GM21390 (cell line): ENCODE measurements around the gene ZNF20.
A peak's percentile ranks its signal among the peaks of the same experiment; 100 is the strongest.

Source experiments
- ATAC-seq: cut with Tn5 transposase; IDR thresholded peaks from one replicate; pipeline ENCODE4 v1.9.1; 2021; ENCODE audit not compliant: unreplicated experiment

ZNF20 gene

DNA sequence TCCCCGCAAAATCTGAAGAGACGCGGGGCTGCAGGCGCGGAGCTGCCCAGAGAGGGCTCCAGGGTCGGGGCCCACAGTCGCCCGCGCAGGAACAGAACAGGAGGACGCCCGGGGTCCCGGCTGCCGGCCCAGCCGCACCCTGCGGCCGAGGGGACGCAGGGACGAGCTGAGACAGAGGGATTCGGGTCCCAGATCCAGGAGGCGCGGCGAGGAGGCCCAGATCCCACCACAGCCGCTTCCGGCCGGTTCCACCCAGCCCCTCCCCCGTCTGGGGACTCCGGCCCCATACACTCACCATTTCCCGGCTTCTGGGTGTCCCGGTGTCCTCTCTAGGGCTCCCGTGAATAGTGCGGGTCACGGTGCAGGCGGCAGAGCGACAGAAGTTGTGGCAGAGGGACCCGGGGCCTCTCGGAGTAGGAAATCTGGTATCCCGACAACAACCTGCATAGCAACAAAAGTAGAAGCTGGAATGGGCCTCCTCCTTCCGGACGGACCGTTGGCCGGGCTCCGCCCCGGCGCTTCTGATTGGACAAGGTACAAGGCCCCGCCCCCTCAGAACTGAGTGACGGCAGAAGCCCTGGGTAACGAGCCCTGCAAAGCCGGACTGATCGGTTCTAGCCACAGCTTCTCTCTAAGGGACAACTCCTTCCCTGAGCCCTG is at the start of gene ZNF20:
Gene ZNF20 (minus strand): TSS at position 466 of the 660 bp plus-strand sequence. CDS start 168 bp downstream, at position 298.
- ATAC-seq = peak; percentile 88

DNA sequence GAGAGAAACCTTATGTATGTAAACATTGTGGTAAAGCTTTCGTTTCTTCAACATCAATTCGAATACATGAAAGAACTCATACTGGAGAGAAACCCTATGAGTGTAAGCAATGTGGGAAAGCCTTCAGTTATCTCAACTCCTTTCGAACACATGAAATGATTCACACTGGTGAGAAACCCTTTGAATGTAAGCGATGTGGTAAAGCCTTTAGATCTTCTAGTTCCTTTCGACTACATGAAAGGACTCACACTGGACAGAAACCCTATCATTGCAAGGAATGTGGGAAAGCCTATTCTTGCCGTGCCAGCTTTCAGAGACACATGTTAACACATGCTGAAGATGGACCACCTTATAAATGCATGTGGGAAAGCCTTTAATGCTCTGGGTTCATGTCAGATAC is 47.5 kb upstream of the ZNF20 start:
- ATAC-seq = no peak

DNA sequence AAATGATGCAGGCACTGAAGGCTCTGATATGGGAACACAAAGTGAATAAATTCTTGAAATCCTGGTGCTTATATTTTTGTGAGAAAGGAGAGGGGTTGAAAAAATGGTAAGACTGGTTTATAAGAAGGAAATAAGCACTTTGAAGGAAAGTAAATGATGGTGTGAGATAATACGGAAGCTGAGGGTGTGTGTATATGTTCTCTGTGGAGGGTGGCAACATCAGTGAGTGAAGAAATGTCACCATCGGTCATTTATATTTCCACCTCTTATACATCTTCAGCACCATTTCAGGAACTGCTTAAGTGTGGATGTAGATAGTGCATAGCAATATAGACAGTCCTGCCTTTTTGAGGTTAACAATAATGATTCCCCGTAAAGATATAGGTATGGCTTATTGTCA is 40.2 kb upstream of the ZNF20 start:
- ATAC-seq = no peak

DNA sequence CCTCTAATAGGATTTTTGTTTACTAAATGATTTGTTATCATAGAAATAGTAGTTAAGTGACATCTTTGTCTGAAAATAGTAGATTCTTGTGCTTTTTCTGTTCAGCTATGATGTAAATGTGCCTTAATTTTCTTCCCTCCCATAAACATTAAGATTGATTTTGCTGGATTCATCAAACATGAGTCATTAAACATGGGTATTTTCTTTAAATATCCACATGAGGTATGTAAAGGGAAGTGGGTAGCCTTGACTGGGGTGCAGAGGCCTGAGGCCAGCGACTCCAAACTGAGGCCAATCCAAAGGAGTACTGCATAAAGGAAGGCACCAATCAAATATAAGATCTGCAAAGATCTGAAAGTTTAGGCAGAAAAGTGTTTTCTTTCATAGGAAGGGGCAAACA is 26.5 kb upstream of the ZNF20 start:
- ATAC-seq = no peak

DNA sequence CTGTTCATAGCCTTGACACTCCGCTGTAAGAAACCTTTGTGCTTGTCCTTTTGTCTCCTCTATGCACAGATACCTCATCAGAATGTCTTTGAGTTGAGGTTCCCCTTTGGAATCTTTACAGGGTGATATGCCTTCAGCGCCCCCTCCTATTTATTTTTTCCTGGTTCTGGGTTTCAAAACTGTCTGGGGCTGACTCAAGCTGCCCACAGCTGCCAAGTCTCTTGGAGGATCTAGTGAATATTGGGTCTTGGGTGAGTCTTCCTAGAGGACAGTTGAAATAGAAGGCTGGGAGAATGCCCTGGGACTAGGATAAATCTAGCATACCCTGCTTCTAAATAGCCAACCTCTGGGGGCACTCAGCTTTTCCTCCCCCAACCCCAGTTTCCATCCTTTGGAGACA is 23.7 kb upstream of the ZNF20 start:
- no peak for ATAC-seq

DNA sequence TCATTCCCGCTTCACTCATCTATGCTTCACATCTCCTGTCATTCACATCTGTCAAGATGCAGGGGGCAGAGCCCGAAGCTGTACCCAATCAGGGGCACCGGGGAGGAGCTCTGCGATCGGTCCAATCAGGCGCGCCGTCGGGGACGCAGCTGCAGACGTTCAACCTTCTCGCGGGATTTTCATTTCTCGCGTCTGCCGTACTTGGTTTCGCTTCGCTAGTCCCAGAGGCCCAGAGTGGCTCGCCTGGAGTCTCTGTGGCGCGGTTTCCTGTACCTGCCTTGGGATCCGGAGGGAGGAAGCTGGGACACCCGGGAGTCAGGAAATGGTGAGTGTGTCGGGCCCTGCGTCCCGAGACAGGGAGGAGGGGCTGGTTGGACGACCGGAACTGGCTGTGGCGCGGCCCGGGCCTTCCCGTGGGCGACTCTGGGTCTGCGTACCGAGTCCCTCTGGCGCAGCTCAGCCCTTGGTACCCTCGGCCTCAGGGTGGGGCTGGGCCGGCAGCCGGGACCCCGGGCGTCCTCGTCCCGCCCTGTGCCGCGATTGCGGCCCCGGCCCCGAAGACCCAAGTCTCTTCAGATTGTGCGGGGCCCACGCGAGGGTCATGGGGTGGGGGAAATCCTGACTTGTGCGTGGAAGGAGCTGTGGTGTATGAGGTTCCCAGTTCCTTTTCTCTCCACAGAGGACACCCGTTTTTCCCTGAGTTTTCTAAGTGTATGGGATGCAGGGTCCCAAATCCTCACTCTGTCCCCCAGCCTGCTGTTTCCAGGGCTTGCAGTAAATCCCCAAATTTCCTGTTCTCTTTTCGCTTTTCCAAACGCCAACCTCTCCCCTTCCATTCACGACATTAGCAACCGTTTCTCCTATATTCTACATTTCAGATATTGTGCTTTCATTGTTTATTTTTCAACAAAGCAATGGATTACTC is 23.0 kb upstream of the ZNF20 start, which contains the start of gene ZNF136:
Gene ZNF136 (plus strand): TSS at position 215 of the 925 bp plus-strand sequence. CDS start 108 bp downstream, at position 323.
- ATAC-seq = peak; percentile 91

DNA sequence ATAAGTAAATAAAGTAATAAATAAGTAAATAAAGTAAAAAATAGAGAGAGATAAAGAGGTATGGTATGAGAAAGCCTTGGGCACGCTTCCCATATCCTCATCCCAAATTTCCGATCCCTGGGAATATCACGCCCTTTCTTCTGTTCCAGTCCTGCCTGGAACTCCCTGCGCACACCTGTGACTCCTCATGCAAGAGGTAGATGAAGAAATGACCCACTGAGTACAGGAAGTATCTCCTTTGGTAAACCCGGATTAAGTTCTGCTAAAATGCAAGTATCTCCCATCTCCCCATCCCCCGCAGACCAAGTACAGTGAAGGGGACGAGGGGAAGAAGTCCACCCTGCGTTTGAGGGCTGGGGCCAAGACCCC is 22.3 kb upstream of the ZNF20 start:
- ATAC-seq = peak; percentile 21

DNA sequence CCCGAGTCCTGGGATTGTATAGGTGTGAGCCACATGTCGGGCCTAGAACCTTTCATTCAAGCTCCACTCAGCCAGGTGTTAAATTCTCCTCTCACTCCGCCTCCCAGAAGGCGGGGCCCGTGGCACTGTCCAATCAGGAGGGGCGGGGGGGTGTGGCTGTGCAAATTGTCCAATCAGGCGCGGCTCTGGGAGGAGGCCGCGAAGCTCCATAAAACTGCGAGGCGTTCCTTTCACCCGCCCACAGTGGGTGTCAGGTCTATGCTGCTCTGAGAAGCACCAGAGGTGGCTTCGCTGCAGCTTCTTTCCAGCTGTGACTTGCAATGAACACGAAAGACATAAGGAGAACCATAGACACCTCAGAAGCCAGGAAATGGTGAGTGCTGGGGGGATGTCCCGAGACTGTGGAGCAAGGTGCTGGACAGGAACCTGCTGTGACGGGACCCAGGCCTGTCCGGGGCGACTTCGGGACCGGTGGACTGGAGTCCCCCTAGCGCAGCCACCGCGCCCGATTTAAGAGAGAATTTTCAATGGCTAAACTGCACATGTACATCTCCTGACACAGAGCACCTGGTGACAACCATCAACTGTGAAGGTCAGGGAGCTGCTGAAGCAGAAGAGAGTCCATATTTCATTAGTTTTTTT is 19.7 kb upstream of the ZNF20 start:
- ATAC-seq = no peak

DNA sequence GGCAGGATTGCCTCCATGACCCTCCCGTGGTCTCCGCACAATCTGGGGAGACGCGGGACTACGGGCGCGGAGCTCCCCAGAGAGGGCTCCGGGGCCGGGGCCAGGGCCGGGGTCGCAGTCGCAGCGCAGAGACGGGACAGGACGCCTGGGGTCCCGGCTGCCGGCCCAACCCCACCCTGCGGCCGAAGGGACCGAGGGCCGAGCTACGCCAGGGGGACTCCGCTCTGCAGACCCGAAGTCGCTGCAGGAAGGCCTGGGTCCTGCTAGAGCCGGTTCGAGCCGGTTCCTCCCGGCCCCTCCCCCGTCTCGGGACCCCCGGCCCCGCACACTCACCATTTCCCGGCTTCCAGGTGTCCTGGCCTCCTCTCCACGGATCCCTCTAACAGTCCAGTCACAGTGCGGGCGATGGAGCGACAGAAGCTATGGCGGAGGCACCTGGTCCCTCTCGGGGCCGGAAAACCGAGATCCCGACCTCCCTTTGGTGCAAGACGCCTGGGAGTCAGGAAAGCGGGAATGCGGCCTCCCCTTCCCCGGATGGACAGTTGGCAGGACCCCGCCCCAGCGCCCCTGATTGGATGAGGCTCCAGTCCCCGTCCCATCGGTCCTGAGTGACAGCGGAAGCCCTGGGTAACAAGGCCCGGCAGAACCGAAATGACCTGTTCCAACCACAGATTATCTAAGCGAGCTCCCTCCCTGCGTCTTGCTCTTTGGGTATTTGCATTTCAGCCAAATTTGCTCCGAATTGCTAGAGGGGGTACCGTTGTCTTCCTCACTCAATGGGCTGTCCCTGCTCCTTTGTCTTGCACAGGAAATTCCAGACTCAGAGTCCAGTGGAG is 16.3 kb upstream of the ZNF20 start, which contains the start of gene ZNF625:
Gene ZNF625 (minus strand): TSS at position 512 of the 836 bp plus-strand sequence. CDS start 176 bp downstream, at position 336.
- peak; percentile 63 for ATAC-seq

DNA sequence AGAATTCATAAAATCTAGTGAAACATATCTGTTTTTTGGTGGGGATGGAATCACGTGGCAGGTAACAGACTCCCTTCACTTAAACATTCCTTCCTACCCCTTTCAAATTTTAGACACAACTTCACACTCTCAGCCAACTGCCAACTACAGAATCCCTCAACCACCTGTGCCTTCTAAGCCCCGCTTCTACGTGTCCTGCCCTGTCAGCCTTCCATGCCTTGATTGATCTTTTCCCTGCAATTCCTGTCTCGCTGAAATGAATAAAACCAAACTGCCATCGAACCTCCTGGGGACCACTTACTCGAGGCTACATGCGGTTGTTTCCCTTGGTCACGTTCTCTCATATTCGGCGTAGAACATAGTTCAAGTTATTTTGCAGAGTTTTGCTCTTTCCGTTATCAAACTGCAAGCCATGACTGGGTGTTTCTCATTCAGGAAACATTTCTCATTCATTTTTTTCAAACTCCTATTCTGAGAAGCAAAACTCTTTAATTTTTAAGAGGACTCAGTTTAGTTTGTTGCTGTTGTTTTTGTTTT is 15.2 kb upstream of the ZNF20 start:
- no peak for ATAC-seq

DNA sequence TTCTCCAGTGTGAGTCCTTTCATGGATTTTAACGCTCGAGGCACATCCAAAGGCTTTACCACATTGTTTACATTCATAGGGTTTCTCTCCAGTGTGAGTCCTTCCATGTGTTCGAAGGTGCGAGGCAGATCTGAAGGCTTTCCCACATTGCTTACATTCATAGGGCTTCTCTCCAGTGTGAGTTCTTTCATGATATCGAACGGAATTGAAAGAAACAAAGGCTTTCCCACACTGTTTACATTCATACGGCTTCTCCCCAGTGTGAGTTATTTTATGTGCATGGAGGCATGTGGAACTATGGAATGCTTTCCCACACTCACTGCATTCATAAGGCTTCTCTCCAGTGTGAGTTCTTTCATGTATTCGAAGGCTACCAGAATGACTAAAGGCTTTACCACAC is 5.2 kb upstream of the ZNF20 start:
- ATAC-seq = no peak

DNA sequence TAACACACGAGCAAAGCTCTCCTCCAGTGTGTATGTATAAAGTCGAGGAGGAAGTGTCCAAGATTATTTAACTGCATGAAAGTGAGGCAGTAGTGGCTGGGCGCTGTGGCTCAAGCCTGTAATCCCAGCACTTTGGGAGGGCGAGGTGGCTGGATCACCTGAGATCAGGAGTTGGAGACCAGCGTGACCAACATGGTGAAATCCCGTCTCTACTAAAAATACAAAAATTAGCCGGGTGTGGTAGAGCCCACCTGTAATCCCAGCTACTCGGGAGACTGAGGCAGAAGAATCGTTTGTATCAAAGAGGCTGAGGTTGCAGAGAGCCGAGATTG is 1.2 kb upstream of the ZNF20 start:
- ATAC-seq = no peak

DNA sequence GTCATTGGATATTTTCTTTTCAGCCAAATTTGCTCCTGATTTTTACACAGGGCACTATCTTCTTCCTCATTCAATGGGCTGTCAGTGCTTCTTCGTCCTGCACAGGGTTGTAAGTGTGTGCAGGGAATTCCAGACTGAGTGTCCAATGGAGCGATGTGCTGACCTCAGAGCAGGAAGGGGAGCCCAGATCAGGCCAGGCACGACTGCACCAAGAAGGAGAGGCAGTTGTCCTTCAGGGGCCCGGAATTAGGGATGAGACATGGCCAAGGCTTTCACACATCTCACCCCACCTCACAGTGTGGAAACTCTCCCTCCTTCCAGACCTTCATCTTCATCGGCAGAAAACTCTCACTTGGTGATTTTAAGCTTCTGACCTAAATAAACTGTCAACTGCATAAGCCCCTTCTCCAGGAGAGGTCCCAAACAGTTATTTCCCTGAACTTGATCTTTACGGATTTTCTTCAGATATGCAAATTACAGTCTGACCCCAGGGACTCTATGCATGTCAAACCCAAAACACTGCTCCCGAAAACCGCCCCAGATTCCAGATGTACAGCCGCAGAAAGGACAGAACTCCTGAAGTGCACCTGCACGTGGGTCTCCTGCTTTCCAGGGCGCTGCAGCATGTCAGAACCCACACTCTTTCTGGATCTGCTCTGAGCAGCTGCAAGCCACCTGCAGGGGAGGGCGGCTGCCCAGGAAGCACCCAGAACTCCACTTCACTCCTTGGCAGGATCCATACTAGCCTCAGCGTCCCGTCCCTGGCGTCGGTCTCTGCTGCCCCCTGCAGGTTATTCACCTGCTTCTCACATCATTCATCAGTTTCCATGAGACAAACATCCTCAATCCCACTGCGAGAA is 625 bp upstream of the ZNF20 start:
- ATAC-seq = no peak

DNA sequence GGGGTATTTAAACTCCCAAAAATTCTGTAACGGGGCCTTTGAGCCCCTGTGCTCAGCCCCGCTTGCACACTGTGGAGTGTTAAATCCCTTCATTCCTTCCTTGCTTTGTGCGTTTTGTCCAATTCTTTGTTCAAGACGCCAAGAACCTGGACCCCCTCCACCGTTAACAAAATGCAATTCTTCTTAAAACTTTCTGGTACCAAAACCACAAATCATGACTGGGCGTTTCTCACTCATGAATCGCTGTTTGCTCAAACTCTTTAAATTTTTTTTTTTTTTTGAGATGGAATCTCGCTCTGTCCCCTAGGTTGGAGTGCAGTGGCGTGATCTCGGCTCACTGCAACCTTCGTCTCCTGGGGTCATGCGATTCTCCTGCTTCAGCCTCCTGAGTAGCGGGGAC is 881 bp downstream of the ZNF20 start:
- ATAC-seq = no peak

DNA sequence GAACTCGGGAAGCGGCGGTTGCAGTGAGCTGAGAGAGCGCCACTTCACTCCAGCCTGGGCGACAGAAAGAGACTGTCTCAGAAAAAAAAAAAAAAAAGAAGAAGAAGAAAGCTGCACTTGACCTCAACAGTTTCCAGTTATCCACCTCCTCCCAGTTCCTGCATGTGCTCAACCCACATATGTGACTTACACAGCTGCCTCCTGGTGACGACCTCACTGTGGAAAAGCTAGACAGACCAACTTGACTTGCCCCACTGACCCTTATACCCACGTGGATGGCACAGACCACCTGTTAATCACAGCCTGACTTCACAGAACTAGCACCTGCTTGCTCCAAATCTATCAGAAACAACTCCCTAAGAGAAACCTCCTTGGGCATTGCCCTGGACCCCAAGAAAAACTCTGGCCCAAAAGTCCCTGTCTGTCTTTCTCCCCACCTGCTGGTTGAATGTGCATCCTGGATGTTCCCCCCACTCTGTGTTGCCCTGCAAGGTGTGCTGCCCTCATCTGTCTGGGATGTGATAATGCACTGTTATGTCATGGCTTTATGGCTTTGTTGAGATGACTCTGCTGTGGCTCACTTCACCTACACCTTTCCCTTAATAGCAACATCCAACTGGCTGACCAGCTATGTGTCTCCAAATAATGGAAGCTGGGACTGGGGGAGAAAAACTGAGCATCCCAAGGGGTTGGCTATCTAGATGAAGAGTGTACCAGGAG is 2.8 kb downstream of the ZNF20 start:
- no peak for ATAC-seq

DNA sequence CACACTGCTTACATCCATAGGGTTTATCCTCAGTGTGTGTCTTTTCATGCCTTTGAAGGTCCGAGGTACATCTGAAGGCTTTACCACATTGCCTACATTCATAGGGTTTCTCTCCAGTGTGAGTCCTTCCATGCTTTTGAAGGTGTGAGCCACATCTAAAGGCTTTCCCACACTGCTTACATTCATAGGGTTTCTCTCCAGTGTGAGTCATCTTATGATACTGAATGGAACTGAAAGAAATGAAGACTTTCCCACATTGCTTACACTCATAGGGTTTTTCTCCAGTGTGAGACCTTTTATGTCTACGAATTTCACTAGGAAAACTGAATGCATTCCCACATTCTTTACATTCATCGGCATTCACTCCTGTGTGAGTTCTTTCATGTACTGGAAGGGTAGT is 7.1 kb downstream of the ZNF20 start:
- ATAC-seq = no peak

DNA sequence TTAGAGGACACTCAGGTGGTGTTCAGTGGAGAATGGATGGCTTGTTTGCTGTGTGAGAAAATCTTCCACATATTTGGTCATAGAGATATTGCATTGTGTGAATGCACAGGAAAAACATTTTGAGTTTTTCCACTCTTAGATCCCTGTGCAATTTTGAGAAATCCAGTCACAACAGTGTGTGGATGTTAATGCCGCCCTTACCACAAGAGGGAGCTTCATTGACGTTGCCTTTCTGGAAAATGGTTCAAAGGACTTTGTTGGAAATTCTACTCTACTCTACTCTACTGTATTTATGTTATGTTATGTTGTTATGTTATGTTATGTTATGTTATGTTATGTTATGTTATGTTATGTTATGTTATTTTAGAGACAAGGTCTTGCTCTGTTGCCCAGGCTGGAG is 13.4 kb downstream of the ZNF20 start:
- ATAC-seq = no peak

DNA sequence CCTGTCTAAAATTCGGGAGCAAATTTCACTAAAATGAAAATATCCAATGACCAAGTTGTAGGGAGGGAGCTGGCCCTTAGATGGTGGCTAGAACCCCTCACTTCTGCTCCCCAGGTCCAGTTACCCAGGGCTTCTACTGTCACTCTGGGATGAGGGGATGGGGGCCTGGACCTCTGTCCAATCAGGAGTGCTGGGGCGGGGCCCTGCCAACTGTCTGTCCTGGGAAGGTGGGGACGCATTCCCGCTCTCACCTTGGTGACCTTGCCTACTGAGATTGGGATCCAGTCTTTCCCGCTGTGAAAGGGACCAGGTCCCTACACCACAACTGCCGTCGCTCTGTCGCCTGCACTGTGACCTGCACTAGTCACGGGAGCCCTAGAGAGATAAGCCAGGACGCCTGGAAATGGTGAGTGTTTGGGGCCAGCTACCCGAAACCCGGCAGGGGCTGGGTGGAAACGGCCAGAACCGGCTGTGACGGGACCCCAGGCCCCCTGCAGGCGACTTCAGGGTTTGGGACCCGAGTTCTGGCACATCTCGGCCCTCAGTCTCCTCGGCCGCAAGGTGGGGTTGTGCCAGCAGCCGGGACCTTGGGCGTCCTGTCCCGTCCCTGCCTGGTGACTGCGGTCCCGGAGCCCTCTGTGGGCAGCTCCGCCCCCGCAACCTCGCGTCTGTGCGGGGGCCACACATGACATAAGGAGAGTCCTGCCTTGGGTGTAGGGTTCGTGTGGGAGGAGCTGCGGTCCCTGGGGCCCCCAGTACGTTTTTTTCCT is 22.8 kb downstream of the ZNF20 start:
- ATAC-seq = no peak
